Measurements from ENCODE around the gene USP5. TPM values are rescaled to one million over a fixed set of nuclear protein-coding genes. Genes with fewer than 3 reads are reported as not detected.

Gene USP5
- total and polyA plus RNA-seq, 9 donors, result 13.9 to 84.3 (median 54.9) TPM

DNA sequence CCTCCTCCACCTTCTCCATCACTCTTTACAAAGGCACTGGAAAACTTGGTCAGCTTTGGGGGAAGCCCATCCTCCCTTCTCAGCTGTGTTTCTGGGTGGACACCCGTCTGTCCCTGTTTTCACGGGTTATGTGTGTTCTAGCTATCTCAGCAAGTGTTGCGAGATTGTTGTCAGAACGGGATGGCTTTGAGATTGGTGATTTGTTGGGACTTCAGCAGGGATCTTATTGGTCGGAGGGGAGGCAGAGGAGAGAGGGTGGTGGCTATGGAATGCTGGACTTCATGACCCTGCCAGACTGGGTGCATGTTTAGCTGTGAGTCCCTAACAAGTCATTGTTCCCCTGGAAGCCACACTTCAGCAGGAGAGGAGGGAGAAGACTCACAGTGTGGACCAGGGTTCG lies 2.1 kb downstream of the USP5 start:
- no peak for DNase-seq
- Histone ChIP-seq H3K4me3 (no peak overlapping the region), H3K27ac (no peak overlapping the region), H3K9me3 (no peaks in the 10 kb centered on the region), H3K27me3 (no peaks in the 10 kb centered on the region), H3K4me1 (ENCODE audit: insufficient read depth) (peaks cover 7% of the 10 kb centered on the region), H3K36me3 (no peaks in the 10 kb centered on the region)
- intact Hi-C loops (cut with DNase I), result no loop called here
- no peak for TF ChIP-seq EP300 (IDR thresholded peaks at IDR 0.05)
- no peak for TF ChIP-seq POLR2A (IDR thresholded peaks at IDR 0.05)
- WGBS, 3 donors, result 45 to 61% (median 51%) methylated on average over 6 of the region's 6 CpGs

DNA sequence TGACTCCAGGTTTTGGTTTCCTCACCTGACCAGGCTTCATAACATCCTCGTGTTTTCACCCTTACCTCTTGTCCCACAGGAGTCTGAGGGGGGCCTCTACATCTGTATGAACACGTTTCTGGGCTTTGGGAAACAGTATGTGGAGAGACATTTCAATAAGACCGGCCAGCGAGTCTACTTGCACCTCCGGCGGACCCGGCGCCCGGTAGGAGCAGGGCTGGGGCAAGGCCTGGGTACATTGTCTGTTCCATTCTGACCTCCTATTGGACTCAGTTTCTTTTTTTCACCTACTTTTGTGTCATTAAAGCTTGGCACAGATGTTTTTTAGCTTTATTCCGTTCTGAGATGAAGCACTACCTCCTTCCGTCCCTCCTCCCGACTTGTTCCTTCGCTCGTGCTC lies 3.4 kb downstream of the USP5 start:
- no peak overlapping the region for H3K4me3 ChIP-seq
- WGBS, 3 donors, result 87 to 90% (median 89%) methylated on average over 14 of the region's 14 CpGs
- no peaks in the 10 kb centered on the region for H3K36me3 ChIP-seq
- no peak for DNase-seq
- intact Hi-C loops (cut with DNase I), result no loop called here
- H3K4me1 ChIP-seq (ENCODE audit: insufficient read depth), result peaks cover 7% of the 10 kb centered on the region
- no peaks in the 10 kb centered on the region for H3K27me3 ChIP-seq
- no peaks in the 10 kb centered on the region for H3K9me3 ChIP-seq
- no peak overlapping the region for H3K27ac ChIP-seq
- TF ChIP-seq EP300 (IDR thresholded peaks at IDR 0.05), result no peak
- no peak for TF ChIP-seq POLR2A (IDR thresholded peaks at IDR 0.05)
- TF ChIP-seq, protein P1, sequence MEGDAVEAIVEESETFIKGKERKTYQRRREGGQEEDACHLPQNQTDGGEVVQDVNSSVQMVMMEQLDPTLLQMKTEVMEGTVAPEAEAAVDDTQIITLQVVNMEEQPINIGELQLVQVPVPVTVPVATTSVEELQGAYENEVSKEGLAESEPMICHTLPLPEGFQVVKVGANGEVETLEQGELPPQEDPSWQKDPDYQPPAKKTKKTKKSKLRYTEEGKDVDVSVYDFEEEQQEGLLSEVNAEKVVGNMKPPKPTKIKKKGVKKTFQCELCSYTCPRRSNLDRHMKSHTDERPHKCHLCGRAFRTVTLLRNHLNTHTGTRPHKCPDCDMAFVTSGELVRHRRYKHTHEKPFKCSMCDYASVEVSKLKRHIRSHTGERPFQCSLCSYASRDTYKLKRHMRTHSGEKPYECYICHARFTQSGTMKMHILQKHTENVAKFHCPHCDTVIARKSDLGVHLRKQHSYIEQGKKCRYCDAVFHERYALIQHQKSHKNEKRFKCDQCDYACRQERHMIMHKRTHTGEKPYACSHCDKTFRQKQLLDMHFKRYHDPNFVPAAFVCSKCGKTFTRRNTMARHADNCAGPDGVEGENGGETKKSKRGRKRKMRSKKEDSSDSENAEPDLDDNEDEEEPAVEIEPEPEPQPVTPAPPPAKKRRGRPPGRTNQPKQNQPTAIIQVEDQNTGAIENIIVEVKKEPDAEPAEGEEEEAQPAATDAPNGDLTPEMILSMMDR (IDR thresholded peaks at IDR 0.05), result no peak

- Histone ChIP-seq H3K27me3 (no peaks in the 10 kb centered on the region), H3K9me3 (no peaks in the 10 kb centered on the region), H3K4me3 (no peak overlapping the region), H3K36me3 (no peaks in the 10 kb centered on the region), H3K27ac (no peak overlapping the region), H3K4me1 (ENCODE audit: insufficient read depth) (peaks cover 3% of the 10 kb centered on the region)
- DNase-seq, result no peak
- no peak for TF ChIP-seq EP300 (IDR thresholded peaks at IDR 0.05)
- TF ChIP-seq, protein P1 (IDR thresholded peaks at IDR 0.05), result no peak
- no peak for TF ChIP-seq POLR2A (IDR thresholded peaks at IDR 0.05)
- 93 to 97% (median 96%) methylated on average over 2 of the region's 2 CpGs for WGBS, 3 donors
- intact Hi-C loops (cut with DNase I), result no loop called here
Measured at GRCh38 chr12:6858799-6859198, 6.8 kb downstream of the USP5 start.

- no peak overlapping the region for H3K27ac ChIP-seq
- no peaks in the 10 kb centered on the region for H3K9me3 ChIP-seq
- DNase-seq, result no peak
- intact Hi-C loops (cut with DNase I), result loop anchor here in 2 of 4 donors (10.0 kb wide), 1 partner anchor 105 kb away; no protein-coding TSS in a partner anchor
- H3K27me3 ChIP-seq, result no peaks in the 10 kb centered on the region
- TF ChIP-seq EP300 (IDR thresholded peaks at IDR 0.05), result no peak
- TF ChIP-seq POLR2A (IDR thresholded peaks at IDR 0.05), result no peak
- TF ChIP-seq, protein P1 (IDR thresholded peaks at IDR 0.05), result no peak
- H3K4me3 ChIP-seq, result no peak overlapping the region
- 92 to 95% (median 95%) methylated on average over 9 of the region's 9 CpGs for WGBS, 3 donors
- H3K36me3 ChIP-seq, result no peaks in the 10 kb centered on the region
- no peaks in the 10 kb centered on the region for H3K4me1 ChIP-seq (ENCODE audit: insufficient read depth)
Measured at GRCh38 chr12:6860116-6860515, 8.2 kb downstream of the USP5 start.

GRCh38 chr12:6860942-6861341 lies 9.0 kb downstream of the USP5 start:
- DNase-seq, result no peak
- H3K4me1 ChIP-seq (ENCODE audit: insufficient read depth), result no peaks in the 10 kb centered on the region
- 92 to 98% (median 95%) methylated on average over 7 of the region's 7 CpGs for WGBS, 3 donors
- no peak overlapping the region for H3K4me3 ChIP-seq
- intact Hi-C loops (cut with DNase I), result loop anchor here in 2 of 4 donors (10.0 kb wide), 1 partner anchor 104 kb away; no protein-coding TSS in a partner anchor
- H3K9me3 ChIP-seq, result no peaks in the 10 kb centered on the region
- no peaks in the 10 kb centered on the region for H3K36me3 ChIP-seq
- no peak overlapping the region for H3K27ac ChIP-seq
- no peak for TF ChIP-seq POLR2A (IDR thresholded peaks at IDR 0.05)
- TF ChIP-seq, protein P1 (IDR thresholded peaks at IDR 0.05), result no peak
- no peak for TF ChIP-seq EP300 (IDR thresholded peaks at IDR 0.05)
- H3K27me3 ChIP-seq, result no peaks in the 10 kb centered on the region
